GM21390 (cell line): ENCODE measurements around the gene TM4SF4.

ENCODE experiments used
- ATAC-seq: cut with Tn5 transposase; IDR thresholded peaks from one replicate; pipeline ENCODE4 v1.9.1; 2021; ENCODE audit not compliant: unreplicated experiment

The TM4SF4 gene

GRCh38 chr3:149481056-149481455 is 6.6 kb downstream of the TM4SF4 start:
- ATAC-seq: no peak

- ATAC-seq: no peak
Observed at GRCh38 chr3:149481491-149481890, 7.0 kb downstream of the TM4SF4 start.

DNA sequence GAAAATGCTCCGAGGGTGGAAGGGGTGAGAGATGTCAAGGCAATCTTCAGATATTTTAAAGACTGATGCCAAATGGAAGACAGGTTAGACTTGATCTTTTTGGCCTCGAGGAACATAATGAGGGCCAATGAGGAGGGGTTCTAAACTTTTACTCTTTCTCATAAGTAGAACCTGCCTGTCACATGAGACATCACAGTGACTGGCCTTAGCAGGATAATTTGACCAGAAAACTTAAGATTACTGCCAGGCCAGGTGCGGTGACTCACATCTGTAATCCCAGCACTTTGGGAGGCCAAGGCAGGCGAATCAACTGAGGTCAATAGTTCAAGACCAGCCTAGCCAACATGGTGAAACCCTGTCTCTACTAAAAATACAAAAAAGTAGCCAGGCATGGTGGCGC is 12.2 kb downstream of the TM4SF4 start:
- no peak for ATAC-seq

DNA sequence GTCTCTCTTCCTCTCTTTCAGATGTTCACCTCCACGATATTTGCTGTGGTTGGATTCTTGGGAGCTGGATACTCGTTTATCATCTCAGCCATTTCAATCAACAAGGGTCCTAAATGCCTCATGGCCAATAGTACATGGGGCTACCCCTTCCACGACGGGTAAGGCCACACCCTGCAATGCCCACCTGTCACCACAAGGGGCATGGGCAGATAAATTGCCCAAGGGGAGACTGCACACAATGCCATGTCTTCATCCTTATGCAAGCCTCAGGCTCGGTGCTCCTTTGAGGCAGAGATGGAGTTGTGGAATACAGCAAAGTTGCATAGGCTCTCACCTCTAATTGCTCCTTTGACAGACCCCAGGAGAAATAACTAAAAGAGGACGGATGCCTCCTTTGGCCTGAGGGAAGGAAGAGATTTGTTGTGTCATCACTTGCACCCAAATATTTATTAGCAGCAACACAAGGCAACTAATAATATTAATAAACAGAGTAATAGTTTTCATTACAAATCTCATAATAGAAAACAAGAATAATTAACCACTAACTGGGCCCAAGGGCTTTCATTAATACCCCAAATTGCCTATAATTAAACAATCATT is 13.2 kb downstream of the TM4SF4 start:
- ATAC-seq: peak; percentile 91

- ATAC-seq: no peak
Observed at GRCh38 chr3:149489060-149489690, 14.7 kb downstream of the TM4SF4 start.

- ATAC-seq: no peak
Observed at GRCh38 chr3:149490260-149490971, 15.9 kb downstream of the TM4SF4 start.

GRCh38 chr3:149493315-149494021 is 19.0 kb downstream of the TM4SF4 start:
- ATAC-seq: no peak

DNA sequence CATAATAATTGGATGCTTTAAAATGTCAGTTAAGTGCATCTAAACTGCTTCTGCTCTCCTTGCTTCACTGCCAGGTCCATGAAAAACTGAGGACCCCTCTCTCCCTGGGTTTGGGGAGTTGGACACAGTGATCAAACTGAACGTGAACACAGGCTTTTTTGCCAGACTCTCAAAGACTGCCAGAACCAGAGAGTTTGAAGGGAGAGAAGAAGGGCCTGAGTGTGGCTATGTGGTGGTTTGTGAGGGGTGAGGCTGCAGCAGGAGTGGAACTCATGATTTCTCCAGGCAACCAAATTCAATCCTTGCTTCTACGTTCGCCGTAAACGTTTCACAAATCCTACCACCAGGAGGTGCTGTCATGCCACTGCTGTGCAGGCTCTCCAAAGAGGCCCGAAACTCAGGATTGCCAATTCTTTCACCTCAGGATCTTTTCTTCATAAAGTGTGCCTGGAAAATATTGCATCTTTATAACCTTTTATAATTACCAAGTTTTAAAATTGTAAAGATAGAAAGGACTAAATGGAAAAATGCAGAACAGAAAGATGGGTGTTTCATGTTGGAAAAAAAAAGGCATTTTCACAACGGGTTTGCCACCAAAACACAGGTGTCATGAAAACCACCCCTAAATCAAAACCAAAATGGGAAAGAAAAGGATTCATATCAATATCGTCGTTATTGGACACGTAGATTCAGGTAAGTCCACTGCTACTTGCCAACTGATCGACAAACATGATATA is 19.7 kb downstream of the TM4SF4 start:
- ATAC-seq: no peak

DNA sequence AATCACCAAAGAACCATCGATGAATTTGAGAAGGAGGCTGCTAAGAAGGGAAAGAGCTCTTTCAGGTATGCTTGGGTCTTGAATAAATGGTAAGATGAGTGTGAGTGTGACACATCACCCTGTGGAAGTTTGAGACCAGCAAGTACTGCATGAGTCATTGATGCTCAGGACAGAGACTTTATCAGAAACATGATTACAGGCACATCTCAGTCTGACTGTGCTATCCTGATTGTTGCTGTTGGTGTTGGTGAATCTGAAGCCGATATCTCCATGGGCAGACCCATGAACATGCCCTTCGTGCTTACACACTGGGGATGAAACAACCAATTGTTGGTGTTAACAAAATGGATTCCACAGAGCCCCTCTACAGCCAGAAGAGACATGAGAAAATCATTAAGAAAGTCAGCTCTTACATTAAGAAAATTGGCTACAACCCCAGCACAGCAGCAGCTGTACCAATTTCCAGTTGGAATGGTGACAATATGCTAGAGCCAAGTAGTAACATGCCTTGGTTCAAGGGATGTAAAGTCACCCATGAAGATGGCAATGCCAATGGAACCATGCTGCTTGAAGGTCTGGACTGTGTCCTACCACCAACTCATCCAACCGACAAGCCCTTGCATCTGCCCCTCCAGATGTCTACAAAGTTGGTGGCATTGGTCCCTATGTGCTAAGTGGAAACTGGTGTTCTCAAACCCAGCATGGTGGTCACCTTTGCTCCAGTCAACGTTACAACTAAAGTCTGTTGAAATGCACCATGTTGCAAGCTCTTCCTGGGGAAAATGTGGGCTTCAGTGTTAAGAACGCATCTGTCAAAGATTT is 20.5 kb downstream of the TM4SF4 start:
- ATAC-seq: no peak

DNA sequence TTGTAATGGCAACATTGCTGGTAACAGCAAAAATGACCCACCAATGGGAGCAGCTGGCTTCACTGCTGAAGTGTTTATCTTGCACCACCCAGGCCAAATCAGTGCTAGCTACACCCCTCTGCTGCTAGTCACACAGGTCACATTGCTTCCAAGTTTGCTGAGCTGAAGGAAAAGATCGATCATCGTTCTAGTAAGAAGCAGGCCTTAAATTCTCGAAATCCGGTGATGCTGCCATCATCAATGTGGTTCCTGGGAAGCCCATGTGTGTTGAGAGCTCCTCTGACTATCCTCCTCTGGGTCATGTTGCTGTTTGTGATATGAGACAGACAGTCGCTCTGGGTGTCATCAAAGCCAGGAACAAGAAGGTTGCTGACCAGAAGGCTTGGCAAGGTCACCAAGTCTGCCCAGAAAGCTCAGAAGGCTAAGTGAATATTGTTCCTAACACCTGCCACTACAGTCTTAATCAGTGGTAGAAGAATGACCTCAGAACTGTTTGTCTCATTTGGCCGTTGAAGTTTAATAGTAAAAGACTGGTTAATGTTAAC is 21.2 kb downstream of the TM4SF4 start:
- no peak for ATAC-seq

GRCh38 chr3:149496891-149497290 is 22.4 kb downstream of the TM4SF4 start:
- no peak for ATAC-seq

GRCh38 chr3:149497966-149498670 is 23.6 kb downstream of the TM4SF4 start:
- ATAC-seq: no peak

GRCh38 chr3:149501524-149501923 is 27.0 kb downstream of the TM4SF4 start:
- no peak for ATAC-seq

- ATAC-seq: no peak
Observed at GRCh38 chr3:149502438-149502837, 27.9 kb downstream of the TM4SF4 start.

DNA sequence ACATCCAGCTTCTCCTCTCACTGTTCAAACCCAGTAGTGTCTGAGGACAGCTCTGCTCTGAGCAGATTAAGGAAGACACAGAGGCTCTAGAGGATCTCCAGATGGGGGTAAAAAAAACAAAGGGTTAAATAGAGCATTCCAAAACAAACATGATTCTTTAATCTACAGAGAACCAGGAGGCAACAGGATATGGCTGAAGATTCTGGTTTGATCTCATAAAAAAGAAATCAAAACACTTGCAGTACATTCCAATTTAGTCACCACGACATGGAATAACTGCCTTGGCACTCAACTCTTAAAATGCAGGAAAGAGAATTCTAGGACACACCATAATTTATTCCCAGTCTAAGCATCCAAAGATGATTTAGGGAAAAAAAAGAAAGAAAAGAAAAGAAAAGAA is 32.0 kb downstream of the TM4SF4 start:
- ATAC-seq: no peak

DNA sequence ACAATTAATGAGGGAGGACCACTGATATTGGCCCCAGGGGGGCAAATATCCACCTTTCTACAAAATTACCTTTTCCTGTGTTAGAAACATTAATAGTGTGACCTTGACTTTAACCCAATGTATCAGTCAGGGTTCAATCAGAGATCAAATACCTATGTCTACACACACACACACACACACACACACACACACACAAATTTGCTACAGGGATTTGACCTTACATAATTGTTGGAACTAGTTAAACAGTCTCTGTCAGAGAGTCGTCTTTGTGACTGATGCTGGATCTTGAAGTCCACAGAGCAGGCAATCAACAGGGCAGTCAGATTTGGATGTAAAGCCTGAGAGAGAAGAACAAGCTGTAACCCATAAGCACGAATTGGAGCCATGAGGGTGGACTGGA is 32.5 kb downstream of the TM4SF4 start:
- ATAC-seq: no peak

GRCh38 chr3:149507491-149508324 is 33.2 kb downstream of the TM4SF4 start:
- ATAC-seq: no peak

DNA sequence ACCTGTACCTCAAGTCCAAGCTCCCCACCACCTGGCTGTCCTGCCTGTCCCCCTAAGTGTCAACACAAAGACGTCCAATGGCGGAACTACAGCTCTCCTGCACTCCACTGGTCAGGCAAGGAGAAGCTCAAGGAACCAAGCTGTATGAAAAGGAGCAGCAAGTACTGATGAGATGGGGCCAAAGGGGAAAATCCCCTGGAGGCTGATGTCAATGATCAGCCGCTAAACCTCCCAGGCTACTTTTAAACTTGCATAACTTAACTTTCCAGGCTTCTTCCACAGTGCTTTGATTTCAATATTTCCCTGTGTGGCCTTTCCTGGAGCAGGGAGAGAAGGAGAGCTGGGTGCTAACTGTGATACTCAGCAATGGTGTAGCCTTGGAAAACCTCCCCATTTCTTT is 35.0 kb downstream of the TM4SF4 start:
- no peak for ATAC-seq
